ENCODE results near the gene FGF4. TPM values are rescaled to one million over a fixed set of nuclear protein-coding genes. Genes with fewer than 3 reads are reported as not detected.

Gene FGF4
- total RNA-seq, 1 experiment from 2014 or later, result 5.9 TPM

DNA sequence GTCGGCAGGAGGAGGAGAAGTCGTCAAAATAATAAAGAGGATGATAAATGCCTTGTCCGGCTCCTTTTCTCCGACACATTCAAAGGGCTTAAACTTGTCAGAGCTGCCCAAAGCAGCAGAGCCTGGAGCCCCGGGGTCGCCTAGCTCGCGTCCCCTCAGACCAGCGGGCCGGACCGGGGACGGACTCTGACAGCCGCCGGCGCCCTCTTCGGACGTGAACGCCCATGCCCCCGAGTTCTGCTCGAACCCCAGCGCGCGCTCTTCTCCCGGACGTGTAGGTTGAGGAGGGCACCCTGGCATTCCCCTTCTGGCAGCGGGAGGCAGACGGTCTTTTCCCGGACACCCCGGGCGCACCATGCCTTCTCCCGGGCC is 43.1 kb upstream of the FGF4 start (continued):
- no peak for TF ChIP-seq NFATC4 (CRISPR knock-in tag; IDR thresholded peaks at IDR 0.05)

DNA sequence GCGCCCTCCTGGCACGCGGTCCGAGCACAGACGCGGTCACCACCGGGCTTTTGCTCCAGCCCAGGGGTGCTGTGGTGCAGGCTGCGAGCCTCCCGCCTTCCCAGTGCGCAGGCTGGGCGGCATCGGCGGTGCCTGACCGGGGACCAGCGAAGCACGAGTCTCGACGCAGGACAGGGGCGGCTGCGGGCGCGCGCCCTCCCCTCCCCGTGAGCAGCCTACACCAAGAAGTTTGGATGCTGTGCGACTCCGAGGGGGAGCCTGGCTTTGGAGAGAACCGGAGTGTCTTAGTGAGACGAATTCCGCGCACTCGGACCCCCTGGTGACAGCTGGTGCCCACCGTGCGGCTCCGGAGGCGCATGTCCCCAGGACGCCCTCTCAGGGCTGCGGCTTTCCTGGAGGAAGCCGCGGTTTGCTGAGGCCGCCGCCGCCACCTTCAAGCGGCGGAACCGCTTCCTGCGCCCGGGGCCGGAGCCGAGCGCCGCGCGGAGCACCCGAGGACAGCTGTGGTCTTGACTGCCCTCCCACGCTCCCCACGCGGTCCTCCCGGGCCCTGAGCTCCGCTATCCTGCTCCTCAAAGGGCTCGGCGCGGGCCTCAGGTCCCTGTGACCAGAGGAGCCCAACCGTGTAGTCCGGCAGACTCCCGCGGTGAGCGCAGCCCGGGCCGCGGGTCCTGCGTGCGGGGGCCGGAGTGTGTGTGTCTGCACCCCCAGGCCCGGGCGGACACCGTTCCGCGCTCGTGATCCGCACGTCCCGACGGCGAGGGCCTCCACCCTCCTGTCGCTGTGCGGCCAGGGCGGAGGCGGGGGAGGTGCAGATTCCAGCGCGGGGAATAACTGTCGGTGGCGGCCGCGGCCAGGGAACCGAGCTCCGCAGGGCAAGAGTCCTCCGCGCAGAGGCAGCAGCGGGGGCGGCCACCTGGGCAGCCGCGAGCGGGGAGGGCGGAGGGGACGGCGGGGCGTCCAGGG is 42.4 kb upstream of the FGF4 start:
- H3K4me3 Mint-ChIP-seq, result peak overlapping the region; percentile 50
- POLR2A ChIA-PET, result interaction anchor here (0.6 kb wide), 3 partner anchors 97 to 287 kb away, joined by 3 to 10 read pairs (median 4); no protein-coding TSS in a partner anchor
- H3K27me3 Mint-ChIP-seq (ENCODE audit: low read depth), result peaks cover 90% of the 10 kb centered on the region
- H3K4me1 Mint-ChIP-seq, result peaks cover 7% of the 10 kb centered on the region; the same call in 1 of the 2 replicates
- TF ChIP-seq, protein P1, sequence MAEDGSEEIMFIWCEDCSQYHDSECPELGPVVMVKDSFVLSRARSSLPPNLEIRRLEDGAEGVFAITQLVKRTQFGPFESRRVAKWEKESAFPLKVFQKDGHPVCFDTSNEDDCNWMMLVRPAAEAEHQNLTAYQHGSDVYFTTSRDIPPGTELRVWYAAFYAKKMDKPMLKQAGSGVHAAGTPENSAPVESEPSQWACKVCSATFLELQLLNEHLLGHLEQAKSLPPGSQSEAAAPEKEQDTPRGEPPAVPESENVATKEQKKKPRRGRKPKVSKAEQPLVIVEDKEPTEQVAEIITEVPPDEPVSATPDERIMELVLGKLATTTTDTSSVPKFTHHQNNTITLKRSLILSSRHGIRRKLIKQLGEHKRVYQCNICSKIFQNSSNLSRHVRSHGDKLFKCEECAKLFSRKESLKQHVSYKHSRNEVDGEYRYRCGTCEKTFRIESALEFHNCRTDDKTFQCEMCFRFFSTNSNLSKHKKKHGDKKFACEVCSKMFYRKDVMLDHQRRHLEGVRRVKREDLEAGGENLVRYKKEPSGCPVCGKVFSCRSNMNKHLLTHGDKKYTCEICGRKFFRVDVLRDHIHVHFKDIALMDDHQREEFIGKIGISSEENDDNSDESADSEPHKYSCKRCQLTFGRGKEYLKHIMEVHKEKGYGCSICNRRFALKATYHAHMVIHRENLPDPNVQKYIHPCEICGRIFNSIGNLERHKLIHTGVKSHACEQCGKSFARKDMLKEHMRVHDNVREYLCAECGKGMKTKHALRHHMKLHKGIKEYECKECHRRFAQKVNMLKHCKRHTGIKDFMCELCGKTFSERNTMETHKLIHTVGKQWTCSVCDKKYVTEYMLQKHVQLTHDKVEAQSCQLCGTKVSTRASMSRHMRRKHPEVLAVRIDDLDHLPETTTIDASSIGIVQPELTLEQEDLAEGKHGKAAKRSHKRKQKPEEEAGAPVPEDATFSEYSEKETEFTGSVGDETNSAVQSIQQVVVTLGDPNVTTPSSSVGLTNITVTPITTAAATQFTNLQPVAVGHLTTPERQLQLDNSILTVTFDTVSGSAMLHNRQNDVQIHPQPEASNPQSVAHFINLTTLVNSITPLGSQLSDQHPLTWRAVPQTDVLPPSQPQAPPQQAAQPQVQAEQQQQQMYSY (CRISPR knock-in tag; IDR thresholded peaks at IDR 0.05), result peak; percentile 92
- TF ChIP-seq, protein P2, sequence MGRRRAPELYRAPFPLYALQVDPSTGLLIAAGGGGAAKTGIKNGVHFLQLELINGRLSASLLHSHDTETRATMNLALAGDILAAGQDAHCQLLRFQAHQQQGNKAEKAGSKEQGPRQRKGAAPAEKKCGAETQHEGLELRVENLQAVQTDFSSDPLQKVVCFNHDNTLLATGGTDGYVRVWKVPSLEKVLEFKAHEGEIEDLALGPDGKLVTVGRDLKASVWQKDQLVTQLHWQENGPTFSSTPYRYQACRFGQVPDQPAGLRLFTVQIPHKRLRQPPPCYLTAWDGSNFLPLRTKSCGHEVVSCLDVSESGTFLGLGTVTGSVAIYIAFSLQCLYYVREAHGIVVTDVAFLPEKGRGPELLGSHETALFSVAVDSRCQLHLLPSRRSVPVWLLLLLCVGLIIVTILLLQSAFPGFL (CRISPR knock-in tag; IDR thresholded peaks at IDR 0.05; ENCODE audit: borderline replicate concordance), result no peak
- TF ChIP-seq ZBTB21 (CRISPR knock-in tag; IDR thresholded peaks at IDR 0.05; ENCODE audit: borderline replicate concordance) (0 out of 2 replicates have a peak, but pooled peaks have one; percentile 18), ZNF423 (CRISPR knock-in tag; IDR thresholded peaks at IDR 0.05) (peak; percentile 31; the same call in 1 of the 2 replicates)
- TF ChIP-seq, protein P3, sequence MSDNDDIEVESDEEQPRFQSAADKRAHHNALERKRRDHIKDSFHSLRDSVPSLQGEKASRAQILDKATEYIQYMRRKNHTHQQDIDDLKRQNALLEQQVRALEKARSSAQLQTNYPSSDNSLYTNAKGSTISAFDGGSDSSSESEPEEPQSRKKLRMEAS (CRISPR knock-in tag; IDR thresholded peaks at IDR 0.05), result peak; percentile 36; the same call in 1 of the 2 replicates
- TF ChIP-seq, protein P4, sequence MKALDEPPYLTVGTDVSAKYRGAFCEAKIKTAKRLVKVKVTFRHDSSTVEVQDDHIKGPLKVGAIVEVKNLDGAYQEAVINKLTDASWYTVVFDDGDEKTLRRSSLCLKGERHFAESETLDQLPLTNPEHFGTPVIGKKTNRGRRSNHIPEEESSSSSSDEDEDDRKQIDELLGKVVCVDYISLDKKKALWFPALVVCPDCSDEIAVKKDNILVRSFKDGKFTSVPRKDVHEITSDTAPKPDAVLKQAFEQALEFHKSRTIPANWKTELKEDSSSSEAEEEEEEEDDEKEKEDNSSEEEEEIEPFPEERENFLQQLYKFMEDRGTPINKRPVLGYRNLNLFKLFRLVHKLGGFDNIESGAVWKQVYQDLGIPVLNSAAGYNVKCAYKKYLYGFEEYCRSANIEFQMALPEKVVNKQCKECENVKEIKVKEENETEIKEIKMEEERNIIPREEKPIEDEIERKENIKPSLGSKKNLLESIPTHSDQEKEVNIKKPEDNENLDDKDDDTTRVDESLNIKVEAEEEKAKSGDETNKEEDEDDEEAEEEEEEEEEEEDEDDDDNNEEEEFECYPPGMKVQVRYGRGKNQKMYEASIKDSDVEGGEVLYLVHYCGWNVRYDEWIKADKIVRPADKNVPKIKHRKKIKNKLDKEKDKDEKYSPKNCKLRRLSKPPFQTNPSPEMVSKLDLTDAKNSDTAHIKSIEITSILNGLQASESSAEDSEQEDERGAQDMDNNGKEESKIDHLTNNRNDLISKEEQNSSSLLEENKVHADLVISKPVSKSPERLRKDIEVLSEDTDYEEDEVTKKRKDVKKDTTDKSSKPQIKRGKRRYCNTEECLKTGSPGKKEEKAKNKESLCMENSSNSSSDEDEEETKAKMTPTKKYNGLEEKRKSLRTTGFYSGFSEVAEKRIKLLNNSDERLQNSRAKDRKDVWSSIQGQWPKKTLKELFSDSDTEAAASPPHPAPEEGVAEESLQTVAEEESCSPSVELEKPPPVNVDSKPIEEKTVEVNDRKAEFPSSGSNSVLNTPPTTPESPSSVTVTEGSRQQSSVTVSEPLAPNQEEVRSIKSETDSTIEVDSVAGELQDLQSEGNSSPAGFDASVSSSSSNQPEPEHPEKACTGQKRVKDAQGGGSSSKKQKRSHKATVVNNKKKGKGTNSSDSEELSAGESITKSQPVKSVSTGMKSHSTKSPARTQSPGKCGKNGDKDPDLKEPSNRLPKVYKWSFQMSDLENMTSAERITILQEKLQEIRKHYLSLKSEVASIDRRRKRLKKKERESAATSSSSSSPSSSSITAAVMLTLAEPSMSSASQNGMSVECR (CRISPR knock-in tag; IDR thresholded peaks at IDR 0.05; ENCODE audit: borderline replicate concordance), result 0 out of 2 replicates have a peak, but pooled peaks have one; percentile 49
- no peaks in the 10 kb centered on the region for H3K36me3 Mint-ChIP-seq
- CTCF ChIA-PET, result interaction anchor here (0.6 to 1.4 kb wide), 13 partner anchors 7 to 148 kb away, joined by 3 to 12 read pairs (median 3); no protein-coding TSS in a partner anchor
- no peaks in the 10 kb centered on the region for H3K9me3 Mint-ChIP-seq
- no peak overlapping the region for H3K27ac Mint-ChIP-seq
- peak; percentile 27 for ATAC-seq
- peak; percentile 43 for DNase-seq (ENCODE audit: low spot score)

DNA sequence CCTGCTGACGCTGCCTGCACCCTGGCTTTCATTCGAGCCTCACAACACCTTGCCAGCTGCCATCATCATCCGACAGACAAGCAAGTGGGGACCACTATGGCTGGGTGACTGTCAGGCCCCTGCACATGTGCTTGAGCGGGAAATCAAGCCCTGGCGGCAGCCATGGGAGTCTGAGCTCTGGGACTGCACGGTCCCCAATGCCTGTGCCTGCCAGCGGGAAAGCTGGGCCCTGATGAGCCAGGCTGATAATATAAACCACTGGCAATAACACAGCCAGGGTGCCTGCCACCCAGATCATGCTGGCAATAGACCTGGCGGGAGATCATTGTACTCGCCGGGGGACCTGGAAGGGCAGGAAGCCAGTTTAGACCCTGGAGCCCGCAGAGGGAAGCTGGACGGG is 41.5 kb upstream of the FGF4 start:
- ChIA-PET CTCF (interaction anchor here (0.6 to 1.4 kb wide), 6 partner anchors 10 to 147 kb away, joined by 3 to 12 read pairs (median 3); no protein-coding TSS in a partner anchor), POLR2A (no interaction called here)
- H3K4me1 Mint-ChIP-seq, result peaks cover 7% of the 10 kb centered on the region; the same call in 1 of the 2 replicates
- ATAC-seq (no peak), DNase-seq (ENCODE audit: low spot score) (no peak)
- H3K36me3 Mint-ChIP-seq, result no peaks in the 10 kb centered on the region
- no peak overlapping the region for H3K27ac Mint-ChIP-seq
- H3K4me3 Mint-ChIP-seq, result peak overlapping the region; percentile 50
- no peak for TF ChIP-seq ZNF219 (CRISPR knock-in tag; IDR thresholded peaks at IDR 0.05; ENCODE audit: borderline replicate concordance)
- TF ChIP-seq GRHL2 (CRISPR knock-in tag; IDR thresholded peaks at IDR 0.05; ENCODE audit: insufficient replicate concordance, severe bottlenecking), result no peak
- TF ChIP-seq, protein P5, sequence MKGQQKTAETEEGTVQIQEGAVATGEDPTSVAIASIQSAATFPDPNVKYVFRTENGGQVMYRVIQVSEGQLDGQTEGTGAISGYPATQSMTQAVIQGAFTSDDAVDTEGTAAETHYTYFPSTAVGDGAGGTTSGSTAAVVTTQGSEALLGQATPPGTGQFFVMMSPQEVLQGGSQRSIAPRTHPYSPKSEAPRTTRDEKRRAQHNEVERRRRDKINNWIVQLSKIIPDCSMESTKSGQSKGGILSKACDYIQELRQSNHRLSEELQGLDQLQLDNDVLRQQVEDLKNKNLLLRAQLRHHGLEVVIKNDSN (CRISPR knock-in tag; IDR thresholded peaks at IDR 0.05), result no peak
- no peak for TF ChIP-seq EMX1 (CRISPR knock-in tag; IDR thresholded peaks at IDR 0.05)
- TF ChIP-seq, protein P6, sequence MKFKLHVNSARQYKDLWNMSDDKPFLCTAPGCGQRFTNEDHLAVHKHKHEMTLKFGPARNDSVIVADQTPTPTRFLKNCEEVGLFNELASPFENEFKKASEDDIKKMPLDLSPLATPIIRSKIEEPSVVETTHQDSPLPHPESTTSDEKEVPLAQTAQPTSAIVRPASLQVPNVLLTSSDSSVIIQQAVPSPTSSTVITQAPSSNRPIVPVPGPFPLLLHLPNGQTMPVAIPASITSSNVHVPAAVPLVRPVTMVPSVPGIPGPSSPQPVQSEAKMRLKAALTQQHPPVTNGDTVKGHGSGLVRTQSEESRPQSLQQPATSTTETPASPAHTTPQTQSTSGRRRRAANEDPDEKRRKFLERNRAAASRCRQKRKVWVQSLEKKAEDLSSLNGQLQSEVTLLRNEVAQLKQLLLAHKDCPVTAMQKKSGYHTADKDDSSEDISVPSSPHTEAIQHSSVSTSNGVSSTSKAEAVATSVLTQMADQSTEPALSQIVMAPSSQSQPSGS (CRISPR knock-in tag; IDR thresholded peaks at IDR 0.05; ENCODE audit: borderline replicate concordance, low read depth), result no peak
- TF ChIP-seq, protein P7, sequence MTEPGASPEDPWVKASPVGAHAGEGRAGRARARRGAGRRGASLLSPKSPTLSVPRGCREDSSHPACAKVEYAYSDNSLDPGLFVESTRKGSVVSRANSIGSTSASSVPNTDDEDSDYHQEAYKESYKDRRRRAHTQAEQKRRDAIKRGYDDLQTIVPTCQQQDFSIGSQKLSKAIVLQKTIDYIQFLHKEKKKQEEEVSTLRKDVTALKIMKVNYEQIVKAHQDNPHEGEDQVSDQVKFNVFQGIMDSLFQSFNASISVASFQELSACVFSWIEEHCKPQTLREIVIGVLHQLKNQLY (CRISPR knock-in tag; IDR thresholded peaks at IDR 0.05), result no peak
- TF ChIP-seq CREB1 (CRISPR knock-in tag; IDR thresholded peaks at IDR 0.05), result no peak
- TF ChIP-seq ZNF121 (CRISPR knock-in tag; IDR thresholded peaks at IDR 0.05), result no peak
- peaks cover 82% of the 10 kb centered on the region for H3K27me3 Mint-ChIP-seq (ENCODE audit: low read depth)
- no peaks in the 10 kb centered on the region for H3K9me3 Mint-ChIP-seq
